ENCODE results near the gene FLNC.

Gene FLNC

GRCh38 chr7:128849804-128850490 lies 19.7 kb downstream of the FLNC start:
- no peaks in the 10 kb centered on the region for H3K36me3 ChIP-seq (ENCODE audit: control insufficient read depth, insufficient read depth, low read length)
- no peak overlapping the region for H3K4me2 ChIP-seq (ENCODE audit: low read length)
- H3K9me3 ChIP-seq (ENCODE audit: control insufficient read depth, low read length), result no peaks in the 10 kb centered on the region
- H2AFZ ChIP-seq, result no peak overlapping the region
- H3K9ac ChIP-seq, result no peak overlapping the region
- TF ChIP-seq CTCF (IDR thresholded peaks at IDR 0.05), result no peak
- peaks cover 3% of the 10 kb centered on the region for H3K4me1 ChIP-seq
- H3K4me3 ChIP-seq (ENCODE audit: low read depth, low read length), result no peak overlapping the region
- H3K27ac ChIP-seq, result no peak overlapping the region
- no peaks in the 10 kb centered on the region for H3K79me2 ChIP-seq
- H3K27me3 ChIP-seq (ENCODE audit: control insufficient read depth, insufficient read depth, low read length), result no peaks in the 10 kb centered on the region

- Histone ChIP-seq H3K27me3 (ENCODE audit: control insufficient read depth, insufficient read depth, low read length) (no peaks in the 10 kb centered on the region), H3K9ac (no peak overlapping the region), H3K27ac (no peak overlapping the region), H2AFZ (no peak overlapping the region), H3K79me2 (no peaks in the 10 kb centered on the region), H3K9me3 (ENCODE audit: control insufficient read depth, low read length) (no peaks in the 10 kb centered on the region), H3K4me3 (ENCODE audit: low read depth, low read length) (no peak overlapping the region), H3K4me2 (ENCODE audit: low read length) (no peak overlapping the region), H3K4me1 (no peaks in the 10 kb centered on the region), H3K36me3 (ENCODE audit: control insufficient read depth, insufficient read depth, low read length) (no peaks in the 10 kb centered on the region)
- no peak for TF ChIP-seq CTCF (IDR thresholded peaks at IDR 0.05)
Observed at GRCh38 chr7:128852537-128853254, 22.5 kb downstream of the FLNC start.

- Histone ChIP-seq H3K4me3 (ENCODE audit: low read depth, low read length) (no peak overlapping the region), H3K79me2 (no peaks in the 10 kb centered on the region), H3K9ac (no peak overlapping the region), H3K4me1 (no peaks in the 10 kb centered on the region), H3K36me3 (ENCODE audit: control insufficient read depth, insufficient read depth, low read length) (no peaks in the 10 kb centered on the region), H3K9me3 (ENCODE audit: control insufficient read depth, low read length) (no peaks in the 10 kb centered on the region), H2AFZ (no peak overlapping the region), H3K27me3 (ENCODE audit: control insufficient read depth, insufficient read depth, low read length) (no peaks in the 10 kb centered on the region), H3K27ac (no peak overlapping the region), H3K4me2 (ENCODE audit: low read length) (no peak overlapping the region)
- no peak for TF ChIP-seq CTCF (IDR thresholded peaks at IDR 0.05)
Observed at GRCh38 chr7:128853799-128854198, 23.6 kb downstream of the FLNC start.

GRCh38 chr7:128854396-128854795 lies 24.2 kb downstream of the FLNC start:
- no peaks in the 10 kb centered on the region for H3K9me3 ChIP-seq (ENCODE audit: control insufficient read depth, low read length)
- no peaks in the 10 kb centered on the region for H3K36me3 ChIP-seq (ENCODE audit: control insufficient read depth, insufficient read depth, low read length)
- no peak overlapping the region for H3K4me3 ChIP-seq (ENCODE audit: low read depth, low read length)
- no peak for TF ChIP-seq CTCF (IDR thresholded peaks at IDR 0.05)
- H3K27ac ChIP-seq, result no peak overlapping the region
- peaks cover under 1% of the 10 kb centered on the region for H3K4me1 ChIP-seq
- H3K9ac ChIP-seq, result no peak overlapping the region
- H3K27me3 ChIP-seq (ENCODE audit: control insufficient read depth, insufficient read depth, low read length), result no peaks in the 10 kb centered on the region
- no peak overlapping the region for H2AFZ ChIP-seq
- no peaks in the 10 kb centered on the region for H3K79me2 ChIP-seq
- no peak overlapping the region for H3K4me2 ChIP-seq (ENCODE audit: low read length)
